HG02623 (cell line): ENCODE results near the gene CA4.
"Not testable (repeated sequence)": the region's sequence is repeated elsewhere in the genome, so short reads cannot be mapped to it uniquely, and the experiment has no call there.

Source experiments
- ATAC-seq: cut with Tn5 transposase; IDR thresholded peaks from one replicate; pipeline ENCODE4 v1.9.1; 2021; ENCODE audit warnings: moderate library complexity; ENCODE audit not compliant: unreplicated experiment

The CA4 gene

DNA sequence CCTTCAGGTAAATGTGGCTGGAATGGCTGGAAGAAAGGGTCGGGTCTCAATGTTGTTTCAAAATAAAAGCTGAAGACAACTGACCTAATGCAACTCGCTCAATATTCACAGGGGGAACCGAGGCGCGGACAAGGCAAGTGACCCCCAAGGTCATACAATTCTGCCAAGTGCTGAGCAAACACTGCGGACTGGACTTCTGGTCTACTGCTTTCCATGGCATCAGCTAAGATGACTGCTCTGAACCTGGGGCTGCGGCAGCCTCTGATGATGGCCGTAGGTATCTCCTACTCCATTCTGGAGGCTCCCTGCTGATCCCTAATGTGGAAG, 21.9 kb downstream of the CA4 start:
- ATAC-seq: no peak

DNA sequence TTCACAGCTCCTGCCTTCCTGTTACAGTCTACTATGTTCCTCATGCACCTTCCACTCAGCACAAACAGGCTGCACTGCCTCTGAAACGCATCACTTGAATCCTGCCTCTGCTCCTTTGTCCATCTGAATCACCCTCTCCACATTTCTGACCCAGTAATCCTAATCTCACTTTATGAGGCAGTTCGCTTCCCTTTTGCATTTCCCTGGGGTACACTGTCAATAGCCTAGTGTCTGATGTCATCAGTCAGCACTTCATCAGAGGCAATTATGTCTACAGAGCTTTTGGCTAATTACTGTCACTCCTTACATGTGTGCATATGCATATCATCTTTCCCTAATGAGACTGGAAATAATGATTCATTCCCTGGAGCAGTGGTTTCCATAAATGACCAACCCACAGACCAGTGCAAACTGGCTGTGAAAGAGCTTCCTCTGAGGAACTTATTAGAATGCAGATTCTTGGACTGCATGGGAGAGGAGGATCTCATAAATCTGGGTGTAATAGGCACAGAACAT, 23.6 kb downstream of the CA4 start:
- ATAC-seq: no peak

DNA sequence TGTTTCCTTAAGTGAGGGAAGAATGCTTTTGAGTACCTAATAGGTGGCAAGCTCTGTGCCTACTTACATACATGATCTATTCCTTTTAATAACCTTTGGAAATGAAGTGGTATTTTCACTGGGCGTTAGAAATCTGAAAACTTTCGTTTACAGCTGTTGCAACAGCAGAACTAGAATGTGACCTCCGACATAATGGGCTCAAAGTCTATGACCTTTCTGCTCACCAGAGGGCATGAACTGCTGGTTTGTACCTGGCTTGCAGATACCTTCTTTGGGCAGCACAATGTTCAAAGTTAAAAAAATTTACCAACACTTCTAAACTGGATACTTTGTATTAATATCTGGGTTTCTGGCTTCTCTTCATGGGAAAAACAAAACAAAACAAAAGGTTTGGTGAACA, 24.3 kb downstream of the CA4 start:
- ATAC-seq: no peak

DNA sequence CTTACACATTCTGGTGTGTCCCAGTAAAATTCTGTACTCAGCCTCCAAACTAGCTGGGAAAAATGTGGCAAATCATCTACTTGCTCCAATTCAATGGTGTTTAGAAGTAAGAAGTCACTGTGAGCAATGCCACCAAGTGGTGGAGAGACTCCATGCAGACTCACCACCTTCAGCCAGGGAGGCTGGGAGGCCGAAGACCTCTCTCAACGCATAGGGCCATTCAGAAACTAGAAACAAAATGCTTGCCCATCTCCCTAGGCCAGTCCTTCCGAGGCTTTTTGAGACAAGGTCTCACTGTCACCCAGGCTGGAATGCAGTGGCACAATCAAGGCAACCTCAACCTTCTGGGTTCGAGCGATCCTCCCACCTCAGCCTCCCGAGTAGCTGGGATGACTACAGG, 25.0 kb downstream of the CA4 start:
- ATAC-seq: not testable (repeated sequence)

DNA sequence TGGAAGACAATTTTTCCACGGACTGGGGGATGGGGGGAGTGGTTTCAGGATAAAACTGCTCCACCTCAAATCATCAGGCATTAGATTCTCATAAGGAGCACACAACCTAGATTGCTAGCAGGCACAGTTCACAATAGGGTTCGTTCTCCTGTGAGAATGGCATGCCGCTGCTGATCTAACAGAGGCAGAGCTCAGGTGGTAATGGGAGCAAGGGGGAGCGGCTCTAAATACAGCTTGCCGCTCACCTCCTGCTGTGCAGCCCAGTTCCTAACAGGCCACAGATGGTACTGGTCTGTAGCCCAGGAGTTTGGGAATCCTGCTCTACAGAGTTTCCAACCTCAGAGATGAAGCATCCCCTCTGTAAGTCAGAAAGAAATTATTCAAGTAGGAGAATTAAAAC, 27.0 kb downstream of the CA4 start:
- not testable (repeated sequence) for ATAC-seq

DNA sequence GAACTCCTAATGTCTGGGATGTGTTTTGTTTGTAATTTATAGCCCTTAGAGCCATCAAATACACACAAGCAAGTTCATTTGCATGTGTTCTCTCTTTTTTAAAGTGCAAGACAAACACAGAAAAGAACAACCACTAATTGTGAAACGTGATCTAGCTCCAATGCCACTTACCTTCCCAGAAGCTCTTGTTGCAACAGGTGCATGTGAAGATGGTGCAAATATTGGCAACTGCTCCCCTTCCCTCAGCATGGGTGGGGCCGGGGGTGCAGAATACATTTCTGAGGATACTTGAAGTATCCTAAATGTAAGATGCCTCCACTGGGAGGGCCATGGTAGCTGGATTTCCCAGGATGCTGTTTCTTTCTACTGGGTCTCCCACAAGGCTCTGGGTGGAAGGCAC, 28.4 kb downstream of the CA4 start:
- ATAC-seq: not testable (repeated sequence)

DNA sequence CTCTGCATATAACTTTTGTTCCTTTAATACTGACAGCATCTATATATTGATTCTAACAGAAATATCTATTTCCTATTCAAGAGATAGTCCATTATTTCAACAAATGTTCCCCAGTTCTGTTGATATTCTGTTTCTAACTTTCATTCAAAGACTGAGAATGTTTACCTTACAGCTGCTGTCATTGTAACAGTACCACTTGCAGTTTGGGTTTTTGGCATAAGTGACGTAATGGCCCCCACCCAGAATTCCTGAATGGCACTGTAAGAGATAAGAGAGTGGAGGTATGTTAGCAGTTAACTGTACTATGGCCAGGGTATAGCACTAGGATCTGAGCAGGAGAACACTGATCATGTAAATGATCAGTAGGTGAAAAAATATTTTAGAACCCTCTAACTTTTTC, 30.6 kb downstream of the CA4 start:
- ATAC-seq: not testable (repeated sequence)

DNA sequence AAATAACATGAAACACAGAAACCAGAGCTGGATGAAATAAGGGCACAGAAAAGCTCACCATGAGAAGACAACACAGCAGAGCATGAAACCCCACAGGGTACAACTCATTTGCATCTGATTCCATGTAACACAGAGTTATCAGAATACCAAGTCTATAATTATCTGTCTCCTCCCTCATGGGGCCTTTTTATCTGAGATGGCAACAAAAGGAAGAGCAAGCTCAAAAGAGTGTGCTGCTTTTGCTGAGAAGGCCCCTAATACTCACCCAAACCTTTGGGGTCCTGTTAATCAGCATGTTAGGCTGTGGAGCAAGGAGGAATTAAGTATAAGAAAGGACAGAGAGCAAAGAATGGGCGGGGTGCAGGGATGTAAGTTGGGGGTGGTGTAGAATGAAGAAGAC, 36.6 kb downstream of the CA4 start:
- not testable (repeated sequence) for ATAC-seq

DNA sequence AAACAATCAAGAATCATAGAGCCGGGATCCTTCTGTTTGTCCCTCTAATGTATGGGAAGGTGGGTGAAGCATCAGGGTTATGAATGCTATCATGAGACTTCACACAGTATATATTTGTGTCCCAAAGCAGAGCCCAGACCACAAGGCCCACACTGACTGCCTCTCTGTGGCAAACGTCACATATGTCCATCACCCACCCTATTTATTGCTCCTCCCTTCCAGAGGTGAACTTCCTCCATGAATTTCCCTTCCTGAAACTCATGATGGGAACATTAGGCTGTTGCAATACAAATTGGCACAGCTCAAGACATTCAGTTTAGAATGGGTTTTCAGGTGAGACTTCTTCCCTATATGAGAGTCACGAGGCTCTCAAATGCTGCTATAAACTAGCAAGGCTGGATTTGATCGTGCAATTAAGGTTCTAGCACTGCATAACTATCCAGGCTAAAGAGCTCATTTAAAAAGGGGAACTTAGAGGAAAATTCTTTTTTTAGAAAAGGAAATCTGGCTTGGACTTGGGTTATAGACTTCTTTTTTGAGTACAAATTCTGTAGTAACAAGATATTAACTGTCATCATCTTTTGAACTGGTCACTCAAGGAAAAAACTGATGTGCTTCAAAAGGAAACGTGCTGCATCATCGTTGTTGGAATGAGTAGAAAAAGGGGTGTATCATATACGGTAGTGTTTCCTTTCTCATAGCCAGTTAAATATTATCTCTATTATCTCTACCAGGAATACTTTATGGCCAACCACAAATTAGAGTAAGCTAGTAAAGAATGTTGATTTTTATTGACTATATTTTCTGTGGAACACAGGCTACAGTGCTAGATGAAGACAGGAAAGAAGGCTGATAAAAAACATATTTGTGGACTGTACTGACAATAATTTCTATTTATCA, 37.3 kb downstream of the CA4 start:
- not testable (repeated sequence) for ATAC-seq

DNA sequence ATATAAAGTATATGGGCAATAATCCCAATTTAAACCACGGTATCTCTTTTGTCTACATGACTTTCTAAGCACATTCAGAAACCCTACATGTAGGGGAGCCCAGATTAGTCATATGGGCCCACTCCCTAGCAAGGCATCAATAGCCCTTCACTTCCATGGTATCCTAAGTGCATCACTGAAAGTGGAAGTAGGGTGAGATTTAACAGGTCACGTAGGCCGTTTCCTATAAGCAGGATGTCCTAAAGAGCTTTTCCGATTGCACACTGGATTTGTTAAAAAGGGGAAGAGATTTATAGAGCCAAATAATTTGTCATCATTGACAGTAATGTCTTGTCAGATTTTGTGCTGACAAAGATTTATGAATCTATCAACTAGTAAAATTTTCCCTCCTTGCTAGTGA, 39.0 kb downstream of the CA4 start:
- no peak for ATAC-seq

DNA sequence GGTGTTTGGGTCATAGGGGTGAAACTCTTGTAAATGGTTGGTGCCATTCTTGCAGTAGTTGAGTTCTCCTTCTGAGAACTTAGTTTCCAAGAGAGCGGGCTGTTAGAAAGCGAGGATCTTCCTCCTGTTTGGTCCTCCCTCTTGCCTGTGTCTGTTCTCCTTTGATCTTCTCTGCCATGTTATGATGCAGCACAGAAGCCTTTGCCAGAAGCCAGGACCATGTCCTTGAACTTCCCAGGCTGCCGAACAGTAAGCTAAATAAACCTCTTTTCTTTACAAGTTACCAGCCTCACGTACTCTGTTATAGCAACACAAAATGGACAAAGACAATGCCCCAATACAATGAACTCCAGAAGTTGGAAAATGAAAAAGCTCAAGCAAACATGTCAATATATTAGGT, 40.3 kb downstream of the CA4 start:
- not testable (repeated sequence) for ATAC-seq

DNA sequence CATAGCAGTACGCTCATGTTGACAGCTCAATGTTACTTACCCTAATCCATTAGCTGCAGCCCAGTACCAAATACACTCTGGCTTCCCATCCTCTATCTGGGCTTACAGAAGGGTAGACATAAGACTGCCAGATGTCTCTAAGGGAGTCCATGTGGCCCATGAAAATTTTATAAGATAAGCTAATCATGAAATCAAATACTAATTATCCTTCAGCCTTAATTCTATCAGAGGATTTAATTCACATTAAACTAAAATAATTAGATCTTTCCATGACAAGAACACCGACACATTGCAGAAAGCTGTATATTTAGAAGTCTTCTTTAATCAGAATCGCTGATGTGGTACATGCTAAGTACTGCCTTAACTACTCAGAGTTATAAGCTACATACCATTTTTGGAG, 43.3 kb downstream of the CA4 start:
- not testable (repeated sequence) for ATAC-seq

DNA sequence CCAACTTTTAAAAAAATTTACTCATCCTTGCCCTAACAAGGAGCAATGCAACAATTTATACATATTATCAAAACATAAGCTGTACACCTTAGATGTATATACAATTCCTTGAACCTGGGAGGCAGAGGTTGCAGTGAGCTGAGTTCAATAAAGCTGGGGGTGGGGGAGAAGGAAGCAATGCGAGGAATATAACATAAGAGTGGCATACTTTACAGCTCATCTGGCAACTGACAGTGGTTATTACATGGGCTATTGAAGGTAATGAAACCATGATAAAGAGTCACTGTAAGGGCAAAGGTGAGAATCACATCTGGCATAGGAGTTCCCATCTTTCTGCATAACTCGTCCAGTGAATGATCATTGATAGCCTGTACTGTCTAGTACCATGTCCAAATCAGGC, 43.7 kb downstream of the CA4 start:
- no peak for ATAC-seq

DNA sequence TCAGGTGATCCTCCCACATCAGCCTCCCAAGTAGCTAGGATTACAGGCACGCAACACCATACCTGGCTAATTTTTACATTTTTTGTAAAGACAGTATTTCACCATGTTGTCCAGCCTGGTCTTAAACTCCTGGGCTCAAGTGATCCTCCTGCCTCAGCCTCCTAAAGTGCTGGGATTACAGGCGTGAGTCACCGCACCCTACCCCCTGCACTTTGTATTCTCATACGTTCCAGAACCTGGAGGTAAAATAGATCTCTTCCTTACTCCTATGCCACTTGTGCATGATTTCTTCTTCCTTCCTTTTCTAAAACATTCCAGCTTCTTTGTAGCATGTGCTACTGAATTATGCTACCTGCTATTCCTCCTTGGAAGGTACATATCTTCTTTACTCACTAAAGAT, 44.4 kb downstream of the CA4 start:
- not testable (repeated sequence) for ATAC-seq

DNA sequence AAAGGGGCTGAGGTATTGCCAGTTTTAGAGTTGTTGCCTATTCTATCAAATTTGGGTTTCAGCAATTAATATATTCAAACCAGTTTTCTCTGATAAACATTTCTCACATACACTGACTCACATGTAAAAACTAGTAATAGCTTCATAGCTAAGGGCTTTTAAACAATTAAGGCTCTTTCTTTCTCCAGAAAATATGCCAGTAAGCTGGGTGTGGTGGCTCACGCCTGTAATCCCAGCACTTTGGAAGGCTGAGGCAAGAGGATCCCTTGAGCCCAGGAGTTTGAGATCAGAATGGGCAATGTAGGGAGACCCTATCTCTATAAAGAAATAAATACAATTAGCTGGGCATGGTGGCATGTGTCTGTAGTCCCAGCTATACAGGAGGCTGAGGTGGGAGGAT, 48.9 kb downstream of the CA4 start:
- ATAC-seq: not testable (repeated sequence)

DNA sequence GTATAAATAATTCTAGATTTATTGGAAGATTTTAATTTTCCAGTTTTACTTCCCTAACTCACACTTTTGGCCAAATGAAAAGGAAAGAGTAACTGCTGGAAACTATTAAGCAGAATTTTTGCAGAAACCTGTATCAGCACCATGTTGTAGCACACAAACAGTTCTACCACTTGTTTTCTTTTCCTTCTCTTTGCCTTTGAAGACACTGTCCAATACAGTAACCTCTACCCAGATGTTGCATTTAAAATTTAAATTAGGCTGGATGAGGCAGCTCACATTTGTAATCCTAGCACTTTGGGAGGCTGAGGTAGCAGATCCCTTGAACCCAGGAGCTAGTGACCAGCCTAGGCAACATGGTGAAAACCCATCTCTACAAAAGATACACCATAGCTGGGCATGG, 56.0 kb downstream of the CA4 start:
- ATAC-seq: not testable (repeated sequence)

DNA sequence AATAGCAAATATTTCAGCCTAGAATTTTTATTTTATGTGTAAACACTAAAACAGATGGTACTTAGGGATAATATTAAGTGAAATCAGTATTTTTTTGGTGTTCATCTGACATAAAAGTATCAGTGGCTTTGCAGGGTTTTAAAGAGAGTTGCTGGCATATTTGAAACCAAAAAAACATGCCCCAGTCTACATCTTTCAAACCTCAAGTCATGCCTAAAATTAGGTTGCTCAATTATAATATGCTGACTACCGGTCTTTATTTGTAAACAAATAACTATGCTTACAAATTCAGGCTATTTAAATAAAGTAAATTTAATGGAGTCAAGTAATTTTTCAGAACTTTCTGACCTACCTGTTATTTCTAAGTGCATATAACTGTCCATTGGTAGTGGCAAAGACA, 58.5 kb downstream of the CA4 start:
- not testable (repeated sequence) for ATAC-seq
